Astrocyte (in vitro differentiated cells and primary cell): Measurements from ENCODE around the gene CCDC74B.
"Not testable (repeated sequence)": the region's sequence is repeated elsewhere in the genome, so short reads cannot be mapped to it uniquely, and the experiment has no call there.

Experiments
- CTCF ChIP-seq: IDR thresholded peaks from 2 replicates; pipeline ENCODE4 v1.5.1; 2011; ENCODE audit warnings: low read depth, mild to moderate bottlenecking, inconsistent platforms, low read length, moderate library complexity; ENCODE audit not compliant: insufficient read depth
- EZH2 ChIP-seq: IDR thresholded peaks from 2 replicates; pipeline ENCODE4 v1.6.1; 2012; ENCODE audit warnings: mild to moderate bottlenecking, low read length, inconsistent platforms; ENCODE audit not compliant: insufficient read depth

DNA sequence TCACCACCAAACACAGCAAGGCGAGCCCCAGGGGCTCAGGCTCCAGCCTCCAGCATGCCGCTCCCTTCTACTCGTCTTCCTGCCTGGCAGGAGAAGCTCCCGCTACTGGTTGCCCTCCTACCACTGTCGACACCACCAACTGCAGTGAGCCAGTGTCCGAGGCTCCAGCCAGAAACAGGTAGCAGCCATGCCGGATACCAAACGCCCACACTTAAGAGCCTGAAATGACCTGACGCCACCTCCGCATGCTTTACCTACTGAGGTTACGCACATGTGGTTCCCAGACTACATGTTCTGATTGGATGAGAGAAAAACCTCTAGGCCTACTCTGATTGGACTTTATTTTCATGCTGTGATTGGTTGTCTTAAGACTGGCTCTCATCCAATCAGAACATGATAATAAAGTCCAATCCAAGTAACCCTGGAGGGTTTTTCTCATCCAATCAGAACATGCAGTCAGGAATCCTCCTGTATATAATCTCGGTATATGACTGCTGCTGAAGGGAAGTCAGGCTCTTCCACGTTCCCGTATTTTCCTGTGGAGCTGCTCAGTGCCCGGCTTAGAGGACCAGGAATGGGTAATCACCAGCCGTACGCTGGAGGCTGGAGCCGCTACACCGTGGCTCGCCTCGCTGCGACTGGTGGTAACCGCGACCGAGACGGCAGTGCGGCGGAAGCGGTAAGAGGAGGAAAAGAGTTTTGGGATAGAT, 15.6 kb downstream of the CCDC74B start, which contains the start of gene POTEF:
- TF ChIP-seq EZH2, CTCF: not testable (repeated sequence)
